Neural cell (in vitro differentiated cells): ENCODE data around the gene PGAP3. TPM values are rescaled to one million over a fixed set of nuclear protein-coding genes. Genes with fewer than 3 reads are reported as not detected.

Experiments used
- H2AFZ ChIP-seq: fragments of 200-600, 300-800 bp; sonication (generic), shearing (Covaris generic); 2 replicates; pipeline ENCODE4 v1.6.0; 2014; ENCODE audit warnings: low read depth, mild to moderate bottlenecking, antibody characterized with exemption, low read length, moderate library complexity
- H3F3A ChIP-seq: fragments of 200-600 bp; shearing (Covaris generic); 2 replicates; pipeline ENCODE4 v1.6.1; 2016; ENCODE audit warnings: mild to moderate bottlenecking, moderate library complexity, mixed read lengths, antibody characterized with exemption, low read length; ENCODE audit not compliant: insufficient read depth, poor library complexity, severe bottlenecking
- H3K27ac ChIP-seq: fragments of 200-600, 300-800 bp; sonication (generic), shearing (Covaris generic); 2 replicates; pipeline ENCODE4 v1.5.1; 2014; ENCODE audit warnings: mild to moderate bottlenecking, low read length, moderate library complexity
- H3K27me3 ChIP-seq: fragments of 300-800, 200-600 bp; sonication (generic), shearing (Covaris generic); 2 replicates; pipeline ENCODE4 v1.6.0; 2014; ENCODE audit warnings: mild to moderate bottlenecking, low read depth, low read length, moderate library complexity; ENCODE audit not compliant: insufficient read depth
- H3K36me3 ChIP-seq: fragments of 300-800, 200-600 bp; sonication (generic), shearing (Covaris generic); 2 replicates; pipeline ENCODE4 v1.5.1; 2014; ENCODE audit warnings: mild to moderate bottlenecking, antibody characterized with exemption, low read length, moderate library complexity; ENCODE audit not compliant: insufficient read depth
- H3K4me2 ChIP-seq: fragments of 300-800, 200-600 bp; sonication (generic), shearing (Covaris generic); 2 replicates; pipeline ENCODE4 v1.6.0; 2014; ENCODE audit warnings: mild to moderate bottlenecking, low read length
- H3K4me3 ChIP-seq: fragments of 300-800, 200-600 bp; sonication (generic), shearing (Covaris generic); 2 replicates; pipeline ENCODE4 v1.5.1; 2014; ENCODE audit warnings: mild to moderate bottlenecking, low read length, moderate library complexity
- H3K79me2 ChIP-seq: fragments of 200-600 bp; shearing (Covaris generic); replicated peaks from 2 replicates; pipeline ENCODE4 v1.6.0; 2014; ENCODE audit warnings: mild to moderate bottlenecking, low read length, moderate library complexity; ENCODE audit not compliant: insufficient read depth
- H3K9ac ChIP-seq: fragments of 300-800, 200-600 bp; sonication (generic), shearing (Covaris generic); 2 replicates; pipeline ENCODE4 v1.6.1; 2016; ENCODE audit warnings: mild to moderate bottlenecking, low read length, mixed read lengths
- H3K9me2 ChIP-seq: fragments of 200-600 bp; shearing (Covaris generic); 2 replicates; pipeline ENCODE4 v1.6.1; 2016; ENCODE audit warnings: mild to moderate bottlenecking, low read length, mixed read lengths; ENCODE audit not compliant: insufficient read depth
- H3K9me3 ChIP-seq: fragments of 200-600, 300-800 bp; sonication (generic), shearing (Covaris generic); 2 replicates; pipeline ENCODE4 v1.6.1; 2016; ENCODE audit warnings: mild to moderate bottlenecking, mixed run types, low read length, moderate library complexity, mixed read lengths
- H4K20me1 ChIP-seq: fragments of 200-600 bp; shearing (Covaris generic); 2 replicates; pipeline ENCODE4 v1.6.1; 2016; ENCODE audit warnings: mild to moderate bottlenecking, mixed run types; ENCODE audit not compliant: insufficient read depth
- CTCF ChIP-seq: fragments of 450-650 bp; IDR thresholded peaks from 2 replicates; pipeline ENCODE4 v1.5.1; 2014; ENCODE audit warnings: antibody characterized with exemption, mild to moderate bottlenecking, moderate library complexity; ENCODE audit not compliant: poor library complexity, severe bottlenecking
- EP300 ChIP-seq: fragments of 450-650 bp; conservative IDR thresholded peaks from 2 replicates; pipeline ENCODE4 v1.6.1; 2014; ENCODE audit warnings: antibody characterized with exemption, mild to moderate bottlenecking, moderate library complexity; ENCODE audit not compliant: poor library complexity, severe bottlenecking
- EZH2 ChIP-seq: fragments of 200-600, 300-800 bp; shearing (Covaris generic), sonication (generic); IDR thresholded peaks from 2 replicates; pipeline ENCODE4 v1.6.1; 2014; ENCODE audit warnings: antibody characterized with exemption, low read length, borderline replicate concordance, mild to moderate bottlenecking; ENCODE audit not compliant: insufficient read depth, poor library complexity, severe bottlenecking
- MXI1 ChIP-seq: fragments of 450-650 bp; conservative IDR thresholded peaks from 2 replicates; pipeline ENCODE4 v1.6.1; 2014; ENCODE audit warnings: antibody characterized with exemption, mild to moderate bottlenecking; ENCODE audit not compliant: poor library complexity, severe bottlenecking
- POLR2AphosphoS5 ChIP-seq: IDR thresholded peaks from 2 replicates; pipeline ENCODE4 v1.6.1; 2012
- RAD21 ChIP-seq: fragments of 450-650 bp; conservative IDR thresholded peaks from 2 replicates; pipeline ENCODE4 v1.6.1; 2014; ENCODE audit warnings: antibody characterized with exemption, mild to moderate bottlenecking, moderate library complexity
- REST ChIP-seq: IDR thresholded peaks from 2 replicates; pipeline ENCODE4 v1.6.1; 2012; ENCODE audit warnings: borderline replicate concordance
- SMC3 ChIP-seq: fragments of 450-650 bp; conservative IDR thresholded peaks from 2 replicates; pipeline ENCODE4 v1.6.1; 2014; ENCODE audit warnings: antibody characterized with exemption, mild to moderate bottlenecking, moderate library complexity; ENCODE audit not compliant: poor library complexity
- TAF1 ChIP-seq: IDR thresholded peaks from 2 replicates; pipeline ENCODE4 v1.6.1; 2012; ENCODE audit warnings: low read depth
- polyA plus RNA-seq: library from polyadenylated mRNA; depleted of rRNA; stranded (reverse); fragments of >200 nt; gene quantifications from 2 replicates; pipeline ENCODE4 v1.2.3, GENCODE V29; 2014

The PGAP3 gene
- polyA plus RNA-seq, 1 donor from 2014 or later, result 27.2 TPM

GRCh38 chr17:39676198-39676819 lies 11.5 kb downstream of the PGAP3 start:
- no peaks in the 10 kb centered on the region for H3K79me2 ChIP-seq
- no peak overlapping the region for H3K27ac ChIP-seq
- no peaks in the 10 kb centered on the region for H3K9me2 ChIP-seq
- H3K36me3 ChIP-seq, result no peaks in the 10 kb centered on the region
- no peaks in the 10 kb centered on the region for H3F3A ChIP-seq
- no peak overlapping the region for H2AFZ ChIP-seq
- no peak for TF ChIP-seq REST
- TF ChIP-seq EZH2, result no peak
- TF ChIP-seq TAF1, result no peak
- no peak for TF ChIP-seq POLR2AphosphoS5
- TF ChIP-seq EP300, result no peak
- no peak for TF ChIP-seq MXI1
- no peak for TF ChIP-seq SMC3
- TF ChIP-seq RAD21, result no peak
- TF ChIP-seq CTCF, result no peak
- H3K9ac ChIP-seq, result no peak overlapping the region
- no peaks in the 10 kb centered on the region for H4K20me1 ChIP-seq
- no peak overlapping the region for H3K4me3 ChIP-seq
- H3K27me3 ChIP-seq, result no peaks in the 10 kb centered on the region
- no peaks in the 10 kb centered on the region for H3K9me3 ChIP-seq
- H3K4me2 ChIP-seq, result no peak overlapping the region

GRCh38 chr17:39675390-39676082 lies 12.3 kb downstream of the PGAP3 start:
- Histone ChIP-seq H4K20me1 (no peaks in the 10 kb centered on the region), H3K27ac (no peak overlapping the region), H3K4me2 (no peak overlapping the region), H3F3A (no peaks in the 10 kb centered on the region), H3K79me2 (no peaks in the 10 kb centered on the region), H2AFZ (no peak overlapping the region), H3K36me3 (no peaks in the 10 kb centered on the region), H3K9ac (no peak overlapping the region), H3K9me2 (no peaks in the 10 kb centered on the region), H3K9me3 (no peaks in the 10 kb centered on the region), H3K27me3 (no peaks in the 10 kb centered on the region), H3K4me3 (no peak overlapping the region)
- no peak for TF ChIP-seq RAD21
- TF ChIP-seq MXI1, result no peak
- no peak for TF ChIP-seq EZH2
- TF ChIP-seq CTCF, result no peak
- TF ChIP-seq POLR2AphosphoS5, result no peak
- TF ChIP-seq SMC3, result no peak
- no peak for TF ChIP-seq EP300
- no peak for TF ChIP-seq TAF1
- TF ChIP-seq REST, result no peak
